ENCODE data around the gene PRRT2. TPM values are rescaled to one million over a fixed set of nuclear protein-coding genes. Genes with fewer than 3 reads are reported as not detected.
"Not testable (repeated sequence)": the region's sequence is repeated elsewhere in the genome, so short reads cannot be mapped to it uniquely, and the experiment has no call there.

PRRT2 gene
- total and polyA plus RNA-seq, 2 experiments from 2014 or later, result 7.0 to 11.1 TPM

GRCh38 chr16:29770250-29770929 is 41.6 kb upstream of the PRRT2 start:
- no peak overlapping the region for H2AFZ ChIP-seq
- DNase-seq (ENCODE audit: low spot score), result no peak
- no peaks in the 10 kb centered on the region for H3K9me2 ChIP-seq (replicated peaks; ENCODE audit: insufficient read depth)
- no peak overlapping the region for H3K27ac ChIP-seq
- no peaks in the 10 kb centered on the region for H3K4me1 ChIP-seq (ENCODE audit: insufficient read depth)
- no peaks in the 10 kb centered on the region for H4K20me1 ChIP-seq (ENCODE audit: insufficient read depth, poor library complexity, severe bottlenecking)
- H3K4me3 ChIP-seq, result no peak overlapping the region
- no peak overlapping the region for H3K4me2 ChIP-seq
- H3K36me3 ChIP-seq (replicated peaks; ENCODE audit: insufficient read depth, low read depth), result no peaks in the 10 kb centered on the region
- no peaks in the 10 kb centered on the region for H3K9me3 ChIP-seq (ENCODE audit: low read depth)
- H3K27me3 ChIP-seq, result no peaks in the 10 kb centered on the region
- TF ChIP-seq CTCF (IDR thresholded peaks at IDR 0.05; ENCODE audit: poor library complexity) (no peak), EZH2 (IDR thresholded peaks at IDR 0.05; ENCODE audit: borderline replicate concordance) (no peak), EZH2phosphoT487 (IDR thresholded peaks at IDR 0.05; ENCODE audit: low read depth, severe bottlenecking, unreplicated experiment) (no peak)
- 87% methylated on average over 7 of the region's 7 CpGs for WGBS (ENCODE audit: low lambda C conversion rate, missing lambda C conversion rate)
- no peaks in the 10 kb centered on the region for H3K79me2 ChIP-seq

- H3K4me2 ChIP-seq; H3K9me2 ChIP-seq (replicated peaks; ENCODE audit: insufficient read depth); H3K27ac ChIP-seq; H3K27me3 ChIP-seq; H3K4me3 ChIP-seq; H4K20me1 ChIP-seq (ENCODE audit: insufficient read depth, poor library complexity, severe bottlenecking); H2AFZ ChIP-seq; DNase-seq (ENCODE audit: low spot score); H3K9me3 ChIP-seq (ENCODE audit: low read depth); H3K79me2 ChIP-seq; H3K4me1 ChIP-seq (ENCODE audit: insufficient read depth); H3K36me3 ChIP-seq (replicated peaks; ENCODE audit: insufficient read depth, low read depth): not testable (repeated sequence)
- WGBS (ENCODE audit: low lambda C conversion rate, missing lambda C conversion rate), result 92% methylated on average over 7 of the region's 7 CpGs
Measured at GRCh38 chr16:29772330-29772729, 39.7 kb upstream of the PRRT2 start.

- TF ChIP-seq EZH2phosphoT487 (IDR thresholded peaks at IDR 0.05; ENCODE audit: low read depth, severe bottlenecking, unreplicated experiment), result no peak
- Histone ChIP-seq H3K27ac (no peak overlapping the region), H3K4me3 (no peak overlapping the region), H3K9me2 (replicated peaks; ENCODE audit: insufficient read depth) (no peaks in the 10 kb centered on the region), H3K9me3 (ENCODE audit: low read depth) (no peaks in the 10 kb centered on the region), H4K20me1 (ENCODE audit: insufficient read depth, poor library complexity, severe bottlenecking) (no peaks in the 10 kb centered on the region), H3K27me3 (no peaks in the 10 kb centered on the region), H3K4me1 (ENCODE audit: insufficient read depth) (no peaks in the 10 kb centered on the region), H3K79me2 (no peaks in the 10 kb centered on the region), H3K4me2 (no peak overlapping the region), H2AFZ (no peak overlapping the region), H3K36me3 (replicated peaks; ENCODE audit: insufficient read depth, low read depth) (no peaks in the 10 kb centered on the region)
- WGBS (ENCODE audit: low lambda C conversion rate, missing lambda C conversion rate), result 91% methylated on average over 5 of the region's 5 CpGs
- no peak for DNase-seq (ENCODE audit: low spot score)
Measured at GRCh38 chr16:29774730-29775129, 37.3 kb upstream of the PRRT2 start.

- DNase-seq (ENCODE audit: low spot score), result peak; percentile 46
- TF ChIP-seq EZH2phosphoT487 (IDR thresholded peaks at IDR 0.05; ENCODE audit: low read depth, severe bottlenecking, unreplicated experiment), result no peak
- no peak for TF ChIP-seq EZH2 (IDR thresholded peaks at IDR 0.05; ENCODE audit: borderline replicate concordance)
- TF ChIP-seq CTCF (IDR thresholded peaks at IDR 0.05; ENCODE audit: poor library complexity), result no peak
- Histone ChIP-seq H3K27me3 (no peaks in the 10 kb centered on the region), H3K79me2 (no peaks in the 10 kb centered on the region), H3K27ac (no peak overlapping the region), H3K4me3 (no peak overlapping the region), H3K4me2 (no peak overlapping the region), H3K4me1 (ENCODE audit: insufficient read depth) (no peaks in the 10 kb centered on the region), H3K36me3 (replicated peaks; ENCODE audit: insufficient read depth, low read depth) (no peaks in the 10 kb centered on the region), H4K20me1 (ENCODE audit: insufficient read depth, poor library complexity, severe bottlenecking) (no peaks in the 10 kb centered on the region), H3K9me2 (replicated peaks; ENCODE audit: insufficient read depth) (no peaks in the 10 kb centered on the region), H2AFZ (no peak overlapping the region), H3K9me3 (ENCODE audit: low read depth) (no peaks in the 10 kb centered on the region)
- 66% methylated on average over 4 of the region's 4 CpGs for WGBS (ENCODE audit: low lambda C conversion rate, missing lambda C conversion rate)
Measured at GRCh38 chr16:29775742-29776408, 36.1 kb upstream of the PRRT2 start.
